Measurements from ENCODE around the gene ISCA2.
A peak's percentile ranks its signal among the peaks of the same experiment; 100 is the strongest.

ISCA2 gene

DNA sequence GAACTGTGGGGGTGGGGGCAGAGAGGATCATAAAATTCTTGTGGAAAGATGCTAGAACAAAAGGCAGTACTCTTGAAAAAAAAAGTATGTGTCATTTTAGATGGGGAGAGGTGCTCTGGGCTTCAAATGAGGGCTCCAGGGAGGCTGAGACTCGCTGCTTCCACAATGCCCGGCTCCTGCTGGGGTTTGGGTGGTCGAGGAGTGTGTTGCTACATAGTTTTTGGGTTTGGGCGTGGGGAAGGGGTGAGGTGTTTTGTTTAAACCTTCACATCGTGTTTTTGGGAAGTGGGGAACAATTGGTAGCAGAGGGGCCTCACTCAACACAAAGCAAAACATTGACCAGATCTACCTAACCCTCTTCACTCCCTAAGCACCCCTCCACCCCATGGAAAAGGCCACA lies 8.1 kb downstream of the ISCA2 start:
- TF ChIP-seq, protein P1, sequence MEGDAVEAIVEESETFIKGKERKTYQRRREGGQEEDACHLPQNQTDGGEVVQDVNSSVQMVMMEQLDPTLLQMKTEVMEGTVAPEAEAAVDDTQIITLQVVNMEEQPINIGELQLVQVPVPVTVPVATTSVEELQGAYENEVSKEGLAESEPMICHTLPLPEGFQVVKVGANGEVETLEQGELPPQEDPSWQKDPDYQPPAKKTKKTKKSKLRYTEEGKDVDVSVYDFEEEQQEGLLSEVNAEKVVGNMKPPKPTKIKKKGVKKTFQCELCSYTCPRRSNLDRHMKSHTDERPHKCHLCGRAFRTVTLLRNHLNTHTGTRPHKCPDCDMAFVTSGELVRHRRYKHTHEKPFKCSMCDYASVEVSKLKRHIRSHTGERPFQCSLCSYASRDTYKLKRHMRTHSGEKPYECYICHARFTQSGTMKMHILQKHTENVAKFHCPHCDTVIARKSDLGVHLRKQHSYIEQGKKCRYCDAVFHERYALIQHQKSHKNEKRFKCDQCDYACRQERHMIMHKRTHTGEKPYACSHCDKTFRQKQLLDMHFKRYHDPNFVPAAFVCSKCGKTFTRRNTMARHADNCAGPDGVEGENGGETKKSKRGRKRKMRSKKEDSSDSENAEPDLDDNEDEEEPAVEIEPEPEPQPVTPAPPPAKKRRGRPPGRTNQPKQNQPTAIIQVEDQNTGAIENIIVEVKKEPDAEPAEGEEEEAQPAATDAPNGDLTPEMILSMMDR (IDR thresholded peaks at IDR 0.05), result no peak

DNA sequence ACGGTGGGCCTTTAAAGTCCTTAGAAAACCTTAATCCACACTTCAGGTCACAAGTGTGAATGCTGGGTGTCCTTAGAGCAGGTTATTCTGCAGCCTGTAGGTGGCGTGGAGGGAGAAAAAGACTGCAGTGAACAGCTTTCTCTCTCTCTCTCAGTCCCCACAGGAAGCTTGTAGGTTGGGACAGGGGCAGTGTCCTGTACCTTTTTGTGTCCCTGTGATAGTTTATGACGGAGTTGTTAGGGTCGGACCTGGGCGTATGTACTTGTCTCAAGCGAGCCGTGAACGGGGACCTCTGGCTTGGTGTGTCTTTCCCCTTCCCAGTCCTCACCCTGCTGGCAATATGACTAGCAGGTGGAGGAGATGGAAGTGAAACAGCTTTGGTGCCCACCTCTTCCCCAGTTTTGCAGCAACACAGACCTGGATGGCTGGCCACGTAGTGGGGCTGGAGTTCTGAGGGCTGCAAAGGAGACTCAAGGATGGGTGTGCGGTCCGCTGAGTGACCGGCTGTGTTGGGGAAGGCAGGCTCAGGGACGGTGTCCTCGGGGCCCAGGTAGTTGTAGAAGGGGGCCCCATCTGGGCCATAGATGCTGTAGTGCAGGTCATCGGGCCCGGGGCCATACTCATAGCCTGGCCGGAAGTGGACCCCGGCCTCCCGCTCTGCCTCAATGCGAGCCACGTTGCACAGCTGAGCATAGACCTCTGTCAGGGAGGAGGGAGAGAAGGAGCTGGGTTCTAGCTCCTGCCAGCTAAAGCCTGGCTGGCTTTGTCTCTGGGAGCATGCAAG lies 8.9 kb downstream of the ISCA2 start:
- TF ChIP-seq, protein P1 (IDR thresholded peaks at IDR 0.05), result peak; percentile 64

DNA sequence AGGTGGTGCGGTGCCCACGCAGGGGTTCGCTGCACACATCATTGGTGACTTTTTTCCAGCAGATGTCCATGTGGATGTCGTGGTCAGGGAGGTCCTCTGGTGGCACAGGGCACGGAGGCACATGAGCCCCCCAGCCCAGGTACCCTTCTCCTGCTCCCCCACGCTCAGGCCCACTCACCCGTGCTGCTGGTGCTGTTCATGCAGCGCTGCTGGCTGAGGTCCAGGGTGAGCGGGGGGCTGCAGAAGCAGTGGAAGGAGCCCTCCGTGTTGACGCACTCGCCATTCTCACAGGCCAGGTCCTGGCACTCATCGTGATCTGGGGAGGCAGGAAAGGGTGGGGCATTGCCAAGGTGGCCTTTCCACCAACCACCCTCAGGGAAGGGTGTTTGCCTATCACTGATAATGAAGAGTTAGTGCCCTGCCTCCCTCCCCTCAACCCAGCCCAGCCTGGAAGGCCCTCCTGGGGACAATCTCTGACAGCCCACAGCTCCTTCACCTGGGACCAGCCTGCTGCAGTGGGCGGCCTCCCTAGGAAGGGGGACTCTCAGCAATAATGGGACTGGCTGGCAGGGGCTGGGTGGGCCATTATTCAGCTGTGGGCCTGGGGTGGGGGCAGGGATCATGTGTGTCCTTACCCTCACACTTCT lies 9.8 kb downstream of the ISCA2 start:
- TF ChIP-seq, protein P1 (IDR thresholded peaks at IDR 0.05), result no peak

GRCh38 chr14:74503938-74504335 lies 10.4 kb downstream of the ISCA2 start:
- TF ChIP-seq, protein P1 (IDR thresholded peaks at IDR 0.05), result no peak

DNA sequence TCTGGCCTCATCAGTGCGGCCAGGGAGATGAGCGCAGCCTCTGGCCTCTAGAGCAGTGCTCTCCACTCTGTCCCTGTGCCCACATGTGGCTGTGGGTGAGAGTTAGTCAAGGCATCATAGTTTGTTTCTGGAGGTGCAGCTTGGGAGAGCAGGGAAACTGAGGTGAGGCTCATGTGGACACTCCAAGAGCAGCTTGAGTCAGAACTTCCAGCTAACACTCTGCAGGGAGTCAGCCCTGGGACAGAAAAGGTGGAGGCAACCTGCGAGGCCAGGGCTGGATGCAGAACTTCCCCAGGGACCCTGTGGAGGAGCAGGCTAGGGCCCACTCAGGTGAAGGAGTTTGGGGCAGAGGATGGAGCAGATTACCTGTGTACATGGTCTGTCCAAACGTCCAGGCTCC lies 10.8 kb downstream of the ISCA2 start:
- TF ChIP-seq, protein P1 (IDR thresholded peaks at IDR 0.05), result no peak

DNA sequence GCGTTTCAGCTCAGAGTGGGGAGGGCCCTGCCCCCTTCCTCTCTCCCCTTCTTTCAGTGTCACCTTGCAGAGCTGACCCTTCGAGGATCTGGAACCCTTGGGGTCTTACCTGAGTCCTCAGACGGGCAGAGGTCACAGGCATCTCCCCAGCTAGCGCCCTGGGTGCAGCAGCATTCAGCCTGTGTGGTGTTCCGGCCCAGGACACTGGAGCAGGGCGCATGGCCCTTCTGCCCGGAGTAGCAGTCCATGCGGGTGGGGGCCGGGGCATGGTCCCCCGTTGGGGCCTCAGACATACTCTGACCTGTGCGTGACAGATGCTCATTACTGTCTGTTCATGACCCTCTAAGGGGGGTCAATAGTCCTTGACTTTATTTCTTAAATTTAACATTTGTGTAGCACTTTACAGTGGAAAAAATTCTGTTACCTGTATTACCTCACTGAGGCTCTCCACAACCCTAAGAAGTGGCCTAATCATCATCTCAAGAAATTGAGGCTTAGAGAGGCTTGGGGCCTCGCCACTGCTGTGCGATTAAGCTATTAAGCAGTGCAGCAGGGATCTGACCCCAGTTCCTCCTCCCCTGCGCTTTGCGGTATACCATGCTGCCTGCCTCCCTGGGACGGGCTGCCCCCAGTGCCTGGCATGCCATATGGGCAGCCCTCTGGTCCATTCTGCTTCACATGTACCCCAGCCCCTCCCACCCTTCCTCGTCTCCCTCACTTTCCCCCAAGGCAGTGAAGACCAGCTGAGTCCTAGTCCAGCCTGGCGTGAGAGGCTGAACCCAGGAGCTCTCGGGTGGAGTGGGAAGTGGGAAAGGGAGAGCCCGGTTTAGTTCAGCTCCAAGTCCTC lies 11.5 kb downstream of the ISCA2 start:
- TF ChIP-seq, protein P1 (IDR thresholded peaks at IDR 0.05), result no peak

GRCh38 chr14:74505831-74506230 lies 12.3 kb downstream of the ISCA2 start:
- TF ChIP-seq, protein P1 (IDR thresholded peaks at IDR 0.05), result no peak
